ENCODE data around the gene CCDC85C.

- TF ChIP-seq POLR2A (IDR thresholded peaks at IDR 0.05; ENCODE audit: control extremely low read depth in 1 of 2, low read depth in 2 of 2, low read length in 2 of 2): no peak
- TF ChIP-seq EP300 (IDR thresholded peaks at IDR 0.05; ENCODE audit: borderline replicate concordance in 1 of 2, low read depth in 2 of 2, low read length in 2 of 2): no peak
- no peak for TF ChIP-seq BRCA1 (IDR thresholded peaks at IDR 0.05; ENCODE audit: low read depth, low read length)
- no peak for TF ChIP-seq POLR2AphosphoS5 (IDR thresholded peaks at IDR 0.05; ENCODE audit: low read depth, low read length)
- no peak for TF ChIP-seq EZH2 (IDR thresholded peaks at IDR 0.05; ENCODE audit: low read depth, low read length, severe bottlenecking)
- TF ChIP-seq EGR1 (IDR thresholded peaks at IDR 0.05; ENCODE audit: borderline replicate concordance, low read depth, low read length): no peak
- no peak for TF ChIP-seq HDAC6 (IDR thresholded peaks at IDR 0.05; ENCODE audit: low read depth, low read length)
- TF ChIP-seq ZNF274 (IDR thresholded peaks at IDR 0.05; ENCODE audit: borderline replicate concordance, extremely low read depth, low read length): no peak
- no peak for TF ChIP-seq CTCF (IDR thresholded peaks at IDR 0.05; ENCODE audit: control extremely low read depth in 1 of 3, insufficient read depth in 1 of 3, low read depth in 1 of 3, low read length in 3 of 3)
- no peak for TF ChIP-seq TAF1 (IDR thresholded peaks at IDR 0.05; ENCODE audit: low read depth, low read length)
- TF ChIP-seq CEBPB (IDR thresholded peaks at IDR 0.05; ENCODE audit: low read depth, low read length): no peak
- TF ChIP-seq JUN (IDR thresholded peaks at IDR 0.05; ENCODE audit: low read depth, low read length): no peak
- no peak for TF ChIP-seq SAP30 (IDR thresholded peaks at IDR 0.05; ENCODE audit: insufficient read depth, insufficient replicate concordance, low read length)
- TF ChIP-seq SRF (IDR thresholded peaks at IDR 0.05; ENCODE audit: low read depth, low read length): no peak
Measured at GRCh38 chr14:99554757-99555531, 49.1 kb downstream of the CCDC85C start.

All from H1 (cell line).